Neural cell (in vitro differentiated cells): Measurements from ENCODE around the gene MYO9B. TPM values are rescaled to one million over a fixed set of nuclear protein-coding genes. Genes with fewer than 3 reads are reported as not detected.
"Not testable (repeated sequence)": the region's sequence is repeated elsewhere in the genome, so short reads cannot be mapped to it uniquely, and the experiment has no call there.

Source experiments
- H2AFZ ChIP-seq: fragments of 200-600, 300-800 bp; sonication (generic), shearing (Covaris generic); 2 replicates; pipeline ENCODE4 v1.6.0; 2014; ENCODE audit warnings: low read depth, mild to moderate bottlenecking, antibody characterized with exemption, low read length, moderate library complexity
- H3F3A ChIP-seq: fragments of 200-600 bp; shearing (Covaris generic); 2 replicates; pipeline ENCODE4 v1.6.1; 2016; ENCODE audit warnings: mild to moderate bottlenecking, moderate library complexity, mixed read lengths, antibody characterized with exemption, low read length; ENCODE audit not compliant: insufficient read depth, poor library complexity, severe bottlenecking
- H3K27ac ChIP-seq: fragments of 200-600, 300-800 bp; sonication (generic), shearing (Covaris generic); 2 replicates; pipeline ENCODE4 v1.5.1; 2014; ENCODE audit warnings: mild to moderate bottlenecking, low read length, moderate library complexity
- H3K27me3 ChIP-seq: fragments of 300-800, 200-600 bp; sonication (generic), shearing (Covaris generic); 2 replicates; pipeline ENCODE4 v1.6.0; 2014; ENCODE audit warnings: mild to moderate bottlenecking, low read depth, low read length, moderate library complexity; ENCODE audit not compliant: insufficient read depth
- H3K36me3 ChIP-seq: fragments of 300-800, 200-600 bp; sonication (generic), shearing (Covaris generic); 2 replicates; pipeline ENCODE4 v1.5.1; 2014; ENCODE audit warnings: mild to moderate bottlenecking, antibody characterized with exemption, low read length, moderate library complexity; ENCODE audit not compliant: insufficient read depth
- H3K4me2 ChIP-seq: fragments of 300-800, 200-600 bp; sonication (generic), shearing (Covaris generic); 2 replicates; pipeline ENCODE4 v1.6.0; 2014; ENCODE audit warnings: mild to moderate bottlenecking, low read length
- H3K4me3 ChIP-seq: fragments of 300-800, 200-600 bp; sonication (generic), shearing (Covaris generic); 2 replicates; pipeline ENCODE4 v1.5.1; 2014; ENCODE audit warnings: mild to moderate bottlenecking, low read length, moderate library complexity
- H3K79me2 ChIP-seq: fragments of 200-600 bp; shearing (Covaris generic); replicated peaks from 2 replicates; pipeline ENCODE4 v1.6.0; 2014; ENCODE audit warnings: mild to moderate bottlenecking, low read length, moderate library complexity; ENCODE audit not compliant: insufficient read depth
- H3K9ac ChIP-seq: fragments of 300-800, 200-600 bp; sonication (generic), shearing (Covaris generic); 2 replicates; pipeline ENCODE4 v1.6.1; 2016; ENCODE audit warnings: mild to moderate bottlenecking, low read length, mixed read lengths
- H3K9me2 ChIP-seq: fragments of 200-600 bp; shearing (Covaris generic); 2 replicates; pipeline ENCODE4 v1.6.1; 2016; ENCODE audit warnings: mild to moderate bottlenecking, low read length, mixed read lengths; ENCODE audit not compliant: insufficient read depth
- H3K9me3 ChIP-seq: fragments of 200-600, 300-800 bp; sonication (generic), shearing (Covaris generic); 2 replicates; pipeline ENCODE4 v1.6.1; 2016; ENCODE audit warnings: mild to moderate bottlenecking, mixed run types, low read length, moderate library complexity, mixed read lengths
- H4K20me1 ChIP-seq: fragments of 200-600 bp; shearing (Covaris generic); 2 replicates; pipeline ENCODE4 v1.6.1; 2016; ENCODE audit warnings: mild to moderate bottlenecking, mixed run types; ENCODE audit not compliant: insufficient read depth
- EP300 ChIP-seq: fragments of 450-650 bp; conservative IDR thresholded peaks from 2 replicates; pipeline ENCODE4 v1.6.1; 2014; ENCODE audit warnings: antibody characterized with exemption, mild to moderate bottlenecking, moderate library complexity; ENCODE audit not compliant: poor library complexity, severe bottlenecking
- EZH2 ChIP-seq: fragments of 200-600, 300-800 bp; shearing (Covaris generic), sonication (generic); IDR thresholded peaks from 2 replicates; pipeline ENCODE4 v1.6.1; 2014; ENCODE audit warnings: antibody characterized with exemption, low read length, borderline replicate concordance, mild to moderate bottlenecking; ENCODE audit not compliant: insufficient read depth, poor library complexity, severe bottlenecking
- MXI1 ChIP-seq: fragments of 450-650 bp; conservative IDR thresholded peaks from 2 replicates; pipeline ENCODE4 v1.6.1; 2014; ENCODE audit warnings: antibody characterized with exemption, mild to moderate bottlenecking; ENCODE audit not compliant: poor library complexity, severe bottlenecking
- POLR2AphosphoS5 ChIP-seq: IDR thresholded peaks from 2 replicates; pipeline ENCODE4 v1.6.1; 2012
- RAD21 ChIP-seq: fragments of 450-650 bp; conservative IDR thresholded peaks from 2 replicates; pipeline ENCODE4 v1.6.1; 2014; ENCODE audit warnings: antibody characterized with exemption, mild to moderate bottlenecking, moderate library complexity
- SMC3 ChIP-seq: fragments of 450-650 bp; conservative IDR thresholded peaks from 2 replicates; pipeline ENCODE4 v1.6.1; 2014; ENCODE audit warnings: antibody characterized with exemption, mild to moderate bottlenecking, moderate library complexity; ENCODE audit not compliant: poor library complexity
- TAF1 ChIP-seq: IDR thresholded peaks from 2 replicates; pipeline ENCODE4 v1.6.1; 2012; ENCODE audit warnings: low read depth
- polyA plus RNA-seq: library from polyadenylated mRNA; depleted of rRNA; stranded (reverse); fragments of >200 nt; gene quantifications from 2 replicates; pipeline ENCODE4 v1.2.3, GENCODE V29; 2014
- TF ChIP-seq, protein P1 (sequence below): fragments of 450-650 bp; IDR thresholded peaks from 2 replicates; pipeline ENCODE4 v1.5.1; 2014; ENCODE audit warnings: antibody characterized with exemption, mild to moderate bottlenecking, moderate library complexity; ENCODE audit not compliant: poor library complexity, severe bottlenecking
- TF ChIP-seq, protein P2 (sequence below): IDR thresholded peaks from 2 replicates; pipeline ENCODE4 v1.6.1; 2012; ENCODE audit warnings: borderline replicate concordance

The MYO9B gene
- polyA plus RNA-seq, 1 donor from 2014 or later: 27.2 TPM

DNA sequence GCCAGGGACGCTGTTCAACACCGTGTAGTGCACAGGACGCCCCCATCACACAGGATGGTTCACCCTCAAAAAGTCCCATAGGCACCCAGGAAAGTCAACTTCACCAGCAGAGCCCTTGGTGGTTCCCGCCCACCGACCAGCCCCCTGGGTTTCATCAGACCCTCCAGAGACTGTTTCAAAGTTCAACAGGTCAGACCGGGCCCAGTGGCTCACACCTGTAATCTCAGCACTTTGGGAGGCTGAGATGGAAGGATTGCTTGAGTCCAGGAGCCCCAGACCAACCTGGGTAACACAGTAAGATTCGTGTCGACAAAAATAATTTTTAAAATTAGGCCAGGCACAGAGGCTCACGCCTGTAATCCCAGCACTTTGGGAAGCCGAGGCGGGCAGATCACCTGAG is 61.0 kb downstream of the MYO9B start:
- Histone ChIP-seq H3K27me3 (no peaks in the 10 kb centered on the region), H3K9me3 (no peaks in the 10 kb centered on the region), H3K9ac (no peak overlapping the region), H3K4me3 (no peak overlapping the region), H3K9me2 (no peaks in the 10 kb centered on the region), H3K79me2 (no peaks in the 10 kb centered on the region), H4K20me1 (no peaks in the 10 kb centered on the region), H3F3A (no peaks in the 10 kb centered on the region), H3K4me2 (no peak overlapping the region), H3K36me3 (no peaks in the 10 kb centered on the region), H2AFZ (no peak overlapping the region), H3K27ac (no peak overlapping the region)
- TF ChIP-seq SMC3: no peak
- TF ChIP-seq, protein P1, sequence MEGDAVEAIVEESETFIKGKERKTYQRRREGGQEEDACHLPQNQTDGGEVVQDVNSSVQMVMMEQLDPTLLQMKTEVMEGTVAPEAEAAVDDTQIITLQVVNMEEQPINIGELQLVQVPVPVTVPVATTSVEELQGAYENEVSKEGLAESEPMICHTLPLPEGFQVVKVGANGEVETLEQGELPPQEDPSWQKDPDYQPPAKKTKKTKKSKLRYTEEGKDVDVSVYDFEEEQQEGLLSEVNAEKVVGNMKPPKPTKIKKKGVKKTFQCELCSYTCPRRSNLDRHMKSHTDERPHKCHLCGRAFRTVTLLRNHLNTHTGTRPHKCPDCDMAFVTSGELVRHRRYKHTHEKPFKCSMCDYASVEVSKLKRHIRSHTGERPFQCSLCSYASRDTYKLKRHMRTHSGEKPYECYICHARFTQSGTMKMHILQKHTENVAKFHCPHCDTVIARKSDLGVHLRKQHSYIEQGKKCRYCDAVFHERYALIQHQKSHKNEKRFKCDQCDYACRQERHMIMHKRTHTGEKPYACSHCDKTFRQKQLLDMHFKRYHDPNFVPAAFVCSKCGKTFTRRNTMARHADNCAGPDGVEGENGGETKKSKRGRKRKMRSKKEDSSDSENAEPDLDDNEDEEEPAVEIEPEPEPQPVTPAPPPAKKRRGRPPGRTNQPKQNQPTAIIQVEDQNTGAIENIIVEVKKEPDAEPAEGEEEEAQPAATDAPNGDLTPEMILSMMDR: no peak
- TF ChIP-seq MXI1: no peak
- TF ChIP-seq RAD21: no peak
- no peak for TF ChIP-seq POLR2AphosphoS5

DNA sequence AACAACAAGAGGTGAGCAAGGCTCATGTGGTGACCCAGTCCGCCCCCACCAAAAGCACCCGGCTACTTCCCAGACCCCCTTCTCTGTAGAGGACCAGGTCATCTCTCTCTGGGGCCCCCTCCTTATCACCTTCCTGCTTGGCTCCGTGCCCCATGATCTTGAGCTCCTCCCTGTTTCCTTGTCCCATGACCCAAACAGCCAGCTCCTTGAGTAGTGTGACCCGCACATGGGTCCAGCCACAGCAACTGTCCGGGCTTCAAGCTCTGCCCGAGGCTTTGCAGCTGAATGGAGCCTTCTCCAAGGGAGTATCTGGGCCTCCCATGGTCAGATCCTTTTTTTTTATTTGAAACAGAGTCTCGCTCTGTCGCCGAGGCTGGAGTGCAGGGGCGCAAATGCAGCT is 61.8 kb downstream of the MYO9B start:
- Histone ChIP-seq H3K9ac (no peak overlapping the region), H3K4me2 (no peak overlapping the region), H4K20me1 (no peaks in the 10 kb centered on the region), H3K79me2 (no peaks in the 10 kb centered on the region), H3K4me3 (no peak overlapping the region), H3K9me2 (no peaks in the 10 kb centered on the region), H3K36me3 (no peaks in the 10 kb centered on the region), H3K9me3 (no peaks in the 10 kb centered on the region), H3F3A (no peaks in the 10 kb centered on the region), H3K27ac (no peak overlapping the region), H2AFZ (no peak overlapping the region), H3K27me3 (no peaks in the 10 kb centered on the region)
- TF ChIP-seq EP300 (no peak), MXI1 (no peak), RAD21 (no peak), SMC3 (no peak), EZH2 (no peak), POLR2AphosphoS5 (no peak), TAF1 (no peak)
- TF ChIP-seq, protein P2, sequence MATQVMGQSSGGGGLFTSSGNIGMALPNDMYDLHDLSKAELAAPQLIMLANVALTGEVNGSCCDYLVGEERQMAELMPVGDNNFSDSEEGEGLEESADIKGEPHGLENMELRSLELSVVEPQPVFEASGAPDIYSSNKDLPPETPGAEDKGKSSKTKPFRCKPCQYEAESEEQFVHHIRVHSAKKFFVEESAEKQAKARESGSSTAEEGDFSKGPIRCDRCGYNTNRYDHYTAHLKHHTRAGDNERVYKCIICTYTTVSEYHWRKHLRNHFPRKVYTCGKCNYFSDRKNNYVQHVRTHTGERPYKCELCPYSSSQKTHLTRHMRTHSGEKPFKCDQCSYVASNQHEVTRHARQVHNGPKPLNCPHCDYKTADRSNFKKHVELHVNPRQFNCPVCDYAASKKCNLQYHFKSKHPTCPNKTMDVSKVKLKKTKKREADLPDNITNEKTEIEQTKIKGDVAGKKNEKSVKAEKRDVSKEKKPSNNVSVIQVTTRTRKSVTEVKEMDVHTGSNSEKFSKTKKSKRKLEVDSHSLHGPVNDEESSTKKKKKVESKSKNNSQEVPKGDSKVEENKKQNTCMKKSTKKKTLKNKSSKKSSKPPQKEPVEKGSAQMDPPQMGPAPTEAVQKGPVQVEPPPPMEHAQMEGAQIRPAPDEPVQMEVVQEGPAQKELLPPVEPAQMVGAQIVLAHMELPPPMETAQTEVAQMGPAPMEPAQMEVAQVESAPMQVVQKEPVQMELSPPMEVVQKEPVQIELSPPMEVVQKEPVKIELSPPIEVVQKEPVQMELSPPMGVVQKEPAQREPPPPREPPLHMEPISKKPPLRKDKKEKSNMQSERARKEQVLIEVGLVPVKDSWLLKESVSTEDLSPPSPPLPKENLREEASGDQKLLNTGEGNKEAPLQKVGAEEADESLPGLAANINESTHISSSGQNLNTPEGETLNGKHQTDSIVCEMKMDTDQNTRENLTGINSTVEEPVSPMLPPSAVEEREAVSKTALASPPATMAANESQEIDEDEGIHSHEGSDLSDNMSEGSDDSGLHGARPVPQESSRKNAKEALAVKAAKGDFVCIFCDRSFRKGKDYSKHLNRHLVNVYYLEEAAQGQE: no peak
- TF ChIP-seq, protein P1: no peak

DNA sequence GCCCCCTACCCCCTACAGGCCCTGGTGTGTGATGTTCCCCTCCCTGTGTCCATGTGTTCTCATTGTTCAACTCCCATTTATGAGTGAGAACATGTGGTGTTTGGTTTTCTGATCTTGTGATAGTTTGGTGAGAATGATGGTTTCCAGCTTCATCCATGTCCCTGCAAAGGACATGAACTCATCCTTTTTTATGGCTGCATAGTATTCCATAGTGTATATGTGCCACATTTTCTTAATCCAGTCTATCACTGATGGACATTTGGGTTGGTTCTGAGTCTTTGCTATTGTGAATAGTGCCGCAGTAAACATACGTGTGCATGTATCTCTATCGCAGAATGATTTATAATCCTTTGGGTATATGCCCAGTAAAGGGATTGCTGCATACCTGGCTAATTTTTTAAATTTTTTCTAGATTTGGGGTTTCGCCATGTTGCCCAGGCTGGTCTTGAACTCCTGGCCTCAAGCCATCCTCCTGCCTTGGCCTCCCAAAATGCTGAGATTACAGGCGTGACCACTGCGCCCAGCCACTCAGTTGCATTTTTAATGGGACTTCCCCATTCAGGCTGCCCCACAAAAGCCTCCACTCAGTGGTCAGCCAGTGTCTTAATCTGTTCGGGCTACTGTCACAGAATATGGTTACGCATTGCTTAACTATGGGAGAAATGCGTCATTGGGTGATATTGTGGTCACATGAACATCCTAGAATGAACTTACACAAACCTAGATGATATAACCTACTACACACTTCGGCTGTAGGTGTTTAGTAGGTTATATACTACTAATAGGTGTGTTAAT is 62.7 kb downstream of the MYO9B start:
- not testable (repeated sequence) for H3K9me2 ChIP-seq, H3K27me3 ChIP-seq, H3K9ac ChIP-seq, H3K4me3 ChIP-seq, H3K27ac ChIP-seq, H3K79me2 ChIP-seq, H4K20me1 ChIP-seq, H3K36me3 ChIP-seq, H3F3A ChIP-seq, H3K9me3 ChIP-seq, H3K4me2 ChIP-seq, H2AFZ ChIP-seq
